ENCODE measurements around the gene SEMA4G. TPM values are rescaled to one million over a fixed set of nuclear protein-coding genes. Genes with fewer than 3 reads are reported as not detected.
A peak's percentile ranks its signal among the peaks of the same experiment; 100 is the strongest.

SEMA4G gene
- total RNA-seq, 2 donors from 2014 or later, result 10.5 to 12.5 TPM

GRCh38 chr10:101000915-101001658 lies 31.8 kb downstream of the SEMA4G start:
- WGBS, 2 donors, result 46 to 60% methylated on average over 11 to 12 of the region's 12 CpGs

GRCh38 chr10:101001659-101002035 lies 32.3 kb downstream of the SEMA4G start:
- TF ChIP-seq POLR2A (IDR thresholded peaks at IDR 0.05), result no peak
- TF ChIP-seq, protein P1, sequence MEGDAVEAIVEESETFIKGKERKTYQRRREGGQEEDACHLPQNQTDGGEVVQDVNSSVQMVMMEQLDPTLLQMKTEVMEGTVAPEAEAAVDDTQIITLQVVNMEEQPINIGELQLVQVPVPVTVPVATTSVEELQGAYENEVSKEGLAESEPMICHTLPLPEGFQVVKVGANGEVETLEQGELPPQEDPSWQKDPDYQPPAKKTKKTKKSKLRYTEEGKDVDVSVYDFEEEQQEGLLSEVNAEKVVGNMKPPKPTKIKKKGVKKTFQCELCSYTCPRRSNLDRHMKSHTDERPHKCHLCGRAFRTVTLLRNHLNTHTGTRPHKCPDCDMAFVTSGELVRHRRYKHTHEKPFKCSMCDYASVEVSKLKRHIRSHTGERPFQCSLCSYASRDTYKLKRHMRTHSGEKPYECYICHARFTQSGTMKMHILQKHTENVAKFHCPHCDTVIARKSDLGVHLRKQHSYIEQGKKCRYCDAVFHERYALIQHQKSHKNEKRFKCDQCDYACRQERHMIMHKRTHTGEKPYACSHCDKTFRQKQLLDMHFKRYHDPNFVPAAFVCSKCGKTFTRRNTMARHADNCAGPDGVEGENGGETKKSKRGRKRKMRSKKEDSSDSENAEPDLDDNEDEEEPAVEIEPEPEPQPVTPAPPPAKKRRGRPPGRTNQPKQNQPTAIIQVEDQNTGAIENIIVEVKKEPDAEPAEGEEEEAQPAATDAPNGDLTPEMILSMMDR (IDR thresholded peaks at IDR 0.05), result no peak
- peak overlapping the region in 3 of 4 donors; percentile 81 to 97 (median 97) for H3K27ac ChIP-seq
- peaks cover 45% of the 10 kb centered on the region for H3K4me1 ChIP-seq
- H3K4me3 ChIP-seq, result no peak overlapping the region
- intact Hi-C loops (cut with DNase I), result no loop called here
- no peak for DNase-seq
- H3K27me3 ChIP-seq, result no peaks in the 10 kb centered on the region
- peaks cover 4 to 5% of the 10 kb centered on the region in 2 donors for H3K36me3 ChIP-seq (replicated peaks in 1 of 2; ENCODE audit: insufficient read depth in 1 of 2, low read depth in 2 of 2)
- 68% methylated on average over 5 of the region's 5 CpGs; no CpG with 5 or more reads in 1 of the 2 donors for WGBS, 2 donors
- no peaks in the 10 kb centered on the region for H3K9me3 ChIP-seq
- no peak for ATAC-seq

More at GRCh38 chr10:101000915-101001658, 31.8 kb downstream of the SEMA4G start:
- TF ChIP-seq, protein P1 (IDR thresholded peaks at IDR 0.05), result no peak
- TF ChIP-seq POLR2A (IDR thresholded peaks at IDR 0.05), result peak in 2 of 3 donors; percentile 49 to 61
- intact Hi-C loops (cut with DNase I), result no loop called here
- peaks cover 4 to 5% of the 10 kb centered on the region in 2 donors for H3K36me3 ChIP-seq (replicated peaks in 1 of 2; ENCODE audit: insufficient read depth in 1 of 2, low read depth in 2 of 2)
- no peaks in the 10 kb centered on the region for H3K27me3 ChIP-seq
- H3K4me3 ChIP-seq, result no peak overlapping the region
- H3K9me3 ChIP-seq, result no peaks in the 10 kb centered on the region
- peaks cover 49% of the 10 kb centered on the region for H3K4me1 ChIP-seq
- DNase-seq (peak; percentile 59 to 81 (median 74)), ATAC-seq (no peak)
- peak overlapping the region; percentile 81 to 98 (median 97) for H3K27ac ChIP-seq

- Histone ChIP-seq H3K27me3 (no peaks in the 10 kb centered on the region), H3K4me3 (no peak overlapping the region), H3K4me1 (peaks cover 41% of the 10 kb centered on the region), H3K36me3 (replicated peaks in 1 of 2; ENCODE audit: insufficient read depth in 1 of 2, low read depth in 2 of 2) (peaks cover 4 to 5% of the 10 kb centered on the region in 2 donors), H3K27ac (peak overlapping the region in 2 of 4 donors; percentile 9 to 97), H3K9me3 (no peaks in the 10 kb centered on the region)
- intact Hi-C loops (cut with DNase I), result no loop called here
- TF ChIP-seq, protein P1 (IDR thresholded peaks at IDR 0.05), result no peak
- no peak for TF ChIP-seq POLR2A (IDR thresholded peaks at IDR 0.05)
- no peak for ATAC-seq
- DNase-seq, result no peak
- WGBS, 2 donors, result 88 to 100% methylated on average over 1 to 11 of the region's 11 CpGs
Observed at GRCh38 chr10:101002456-101002855, 33.2 kb downstream of the SEMA4G start.

DNA sequence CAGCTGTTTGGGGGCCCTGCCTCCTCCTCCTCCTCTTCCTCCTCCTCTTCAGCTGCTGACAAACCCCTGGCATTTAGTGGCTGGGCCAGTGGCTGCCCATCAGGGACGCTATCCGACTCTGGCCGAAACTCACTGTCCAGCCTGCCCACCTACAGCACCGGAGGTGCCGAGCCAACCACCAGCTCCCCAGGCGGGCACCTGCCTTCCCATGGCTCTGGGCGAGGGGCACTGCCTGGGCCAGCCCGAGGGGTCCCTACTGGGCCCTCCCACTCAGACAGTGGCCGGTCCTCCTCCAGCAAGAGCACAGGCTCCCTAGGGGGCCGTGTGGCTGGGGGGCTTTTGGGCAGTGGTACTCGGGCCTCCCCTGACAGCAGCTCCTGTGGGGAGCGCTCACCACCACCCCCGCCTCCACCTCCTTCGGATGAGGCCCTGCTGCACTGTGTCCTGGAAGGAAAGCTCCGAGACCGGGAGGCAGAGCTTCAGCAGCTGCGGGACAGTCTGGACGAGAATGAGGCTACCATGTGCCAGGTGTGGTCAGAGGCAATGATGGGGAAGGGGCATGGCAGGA lies 34.4 kb downstream of the SEMA4G start:
- Histone ChIP-seq H3K27ac (no peak overlapping the region), H3K9me3 (no peaks in the 10 kb centered on the region), H3K36me3 (replicated peaks in 1 of 2; ENCODE audit: insufficient read depth in 1 of 2, low read depth in 2 of 2) (peaks cover 4 to 5% of the 10 kb centered on the region in 2 donors), H3K27me3 (no peaks in the 10 kb centered on the region), H3K4me1 (peaks cover 31% of the 10 kb centered on the region), H3K4me3 (no peak overlapping the region)
- ATAC-seq (no peak), DNase-seq (no peak)
- TF ChIP-seq POLR2A (IDR thresholded peaks at IDR 0.05), result no peak
- TF ChIP-seq, protein P1 (IDR thresholded peaks at IDR 0.05), result no peak
- intact Hi-C loops (cut with DNase I), result no loop called here
- WGBS, 2 donors, result 95% methylated on average over 17 of the region's 18 CpGs; no CpG with 5 or more reads in 1 of the 2 donors

Measured in body of pancreas (tissue), 4 donors.